Activated naive CD4-positive, alpha-beta T cell treated with anti-CD3 and anti-CD28 coated beads, Interleukin-2, amount 50 U/mL, for 72 hours (primary cell): Measurements from ENCODE around the gene LRPPRC. TPM values are rescaled to one million over a fixed set of nuclear protein-coding genes. Genes with fewer than 3 reads are reported as not detected.

Experiments used
- ATAC-seq, 2 donors: fragments of 150-1000 bp; cut with Tn5 transposase; 2 replicates each; pipeline ENCODE4 v1.10.0; 2021; ENCODE audit warnings: mild to moderate bottlenecking in 2 of 2, moderate library complexity in 2 of 2
- DNase-seq, 2 donors: peaks; one replicate each; pipeline ENCODE4 v3.0.0; 2021 to 2022; ENCODE audit warnings: low spot score in 2 of 2
- H3K27ac Mint-ChIP-seq, 2 donors: one replicate each; pipeline ENCODE4 v1.8.0; 2022; ENCODE audit warnings: mild to moderate bottlenecking in 2 of 2, mixed read lengths in 2 of 2
- H3K36me3 Mint-ChIP-seq, 2 donors: one replicate each; pipeline ENCODE4 v1.8.0; 2022; ENCODE audit warnings: mixed read lengths in 2 of 2
- H3K9me3 Mint-ChIP-seq, 2 donors: one replicate each; pipeline ENCODE4 v1.8.0; 2022; ENCODE audit warnings: mixed read lengths in 2 of 2
- total RNA-seq, 2 donors: library from RNA; stranded (reverse); gene quantifications; one replicate each; pipeline ENCODE4 v1.2.3, GENCODE V29; 2022

The LRPPRC gene
- total RNA-seq, 2 donors from 2014 or later: 180 to 188 TPM

DNA sequence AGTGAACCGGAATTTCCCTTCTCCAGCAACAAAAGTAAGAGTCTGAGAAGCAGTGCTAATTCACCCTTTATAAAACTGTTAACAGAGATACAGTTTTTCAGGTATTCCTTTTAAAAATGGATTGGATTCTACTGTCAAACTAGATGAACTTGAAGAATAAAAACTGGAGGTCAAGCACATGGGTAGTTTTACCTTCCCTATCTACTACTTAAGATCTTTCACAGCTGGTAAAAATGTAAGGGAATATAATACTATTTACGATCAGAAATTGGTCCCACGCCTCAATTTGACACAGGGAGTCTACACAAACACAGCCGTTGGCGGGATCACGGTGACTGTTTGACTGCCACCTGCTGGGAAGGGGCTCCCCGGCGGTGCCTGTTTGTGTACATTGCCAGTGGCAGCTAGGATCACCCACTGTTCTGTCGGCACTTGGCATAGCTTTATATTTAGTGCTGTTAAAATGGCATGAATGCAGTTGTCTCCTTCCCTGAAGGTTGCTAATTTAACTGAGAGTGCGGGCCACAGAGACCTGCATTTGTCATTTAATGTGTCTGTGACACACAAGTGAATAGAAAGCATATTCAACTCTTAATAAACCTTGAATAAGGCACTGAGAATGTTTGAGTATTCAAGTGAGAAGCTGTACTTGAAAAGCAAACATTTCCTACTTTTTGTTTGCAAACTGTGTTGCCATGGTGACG is 97.5 kb downstream of the LRPPRC start:
- DNase-seq: no peak
- no peak for ATAC-seq
- H3K36me3 Mint-ChIP-seq: peaks cover 11 to 33% of the 10 kb centered on the region in 2 donors
- H3K27ac Mint-ChIP-seq: peak overlapping the region in 1 of 2 donors; percentile 27
- no peaks in the 10 kb centered on the region for H3K9me3 Mint-ChIP-seq

DNA sequence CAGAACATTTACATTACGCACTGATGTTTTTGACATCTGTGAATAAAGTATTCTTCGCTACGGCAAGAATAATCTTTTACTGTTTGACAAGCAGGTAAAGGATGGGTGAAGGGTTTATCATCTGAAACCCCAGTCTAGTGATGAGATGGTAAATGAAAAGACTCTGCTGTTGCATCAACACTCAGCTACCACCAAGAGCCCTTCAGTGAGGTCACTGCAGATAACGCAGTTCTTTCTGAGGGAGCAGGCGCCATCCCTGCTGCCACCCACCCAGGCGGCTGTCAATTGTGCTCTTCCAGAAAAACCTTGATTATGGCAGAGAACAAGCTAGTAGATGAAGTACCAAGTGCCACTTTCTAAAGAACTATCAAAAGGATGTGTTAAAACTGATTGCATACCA is 98.3 kb downstream of the LRPPRC start:
- no peak for ATAC-seq
- DNase-seq: no peak
- H3K27ac Mint-ChIP-seq: no peak overlapping the region
- no peaks in the 10 kb centered on the region for H3K9me3 Mint-ChIP-seq
- peaks cover 12 to 39% of the 10 kb centered on the region in 2 donors for H3K36me3 Mint-ChIP-seq

GRCh38 chr2:43896906-43897305 is 98.9 kb downstream of the LRPPRC start:
- ATAC-seq (no peak), DNase-seq (no peak)
- Mint-ChIP-seq H3K36me3 (peaks cover 17 to 42% of the 10 kb centered on the region in 2 donors), H3K9me3 (no peaks in the 10 kb centered on the region), H3K27ac (no peak overlapping the region)

DNA sequence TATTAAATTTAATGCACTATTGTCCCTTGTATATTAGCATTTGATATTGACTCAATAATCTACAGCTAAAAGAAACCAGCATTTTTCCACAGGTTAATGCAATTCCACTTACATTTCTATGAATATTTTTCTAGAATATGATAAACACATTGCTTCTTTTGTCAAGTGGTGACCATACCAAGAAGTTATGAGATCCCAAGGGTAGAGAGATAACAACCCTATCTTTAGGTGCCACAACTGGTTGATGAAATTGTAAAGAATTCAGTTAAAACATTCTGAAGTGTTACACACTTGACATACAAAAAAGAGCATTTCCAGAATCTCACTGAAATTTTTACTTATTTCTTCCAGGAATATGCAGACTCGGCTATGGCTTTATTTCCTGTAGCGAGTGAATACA is 101.0 kb downstream of the LRPPRC start:
- no peaks in the 10 kb centered on the region for H3K9me3 Mint-ChIP-seq
- peaks cover 28 to 43% of the 10 kb centered on the region in 2 donors for H3K36me3 Mint-ChIP-seq
- DNase-seq: no peak
- no peak for ATAC-seq
- H3K27ac Mint-ChIP-seq: no peak overlapping the region

GRCh38 chr2:43890855-43891254 is 104.9 kb downstream of the LRPPRC start:
- peaks cover 34 to 50% of the 10 kb centered on the region in 2 donors for H3K36me3 Mint-ChIP-seq
- H3K9me3 Mint-ChIP-seq: no peaks in the 10 kb centered on the region
- DNase-seq (no peak), ATAC-seq (no peak)
- H3K27ac Mint-ChIP-seq: no peak overlapping the region

DNA sequence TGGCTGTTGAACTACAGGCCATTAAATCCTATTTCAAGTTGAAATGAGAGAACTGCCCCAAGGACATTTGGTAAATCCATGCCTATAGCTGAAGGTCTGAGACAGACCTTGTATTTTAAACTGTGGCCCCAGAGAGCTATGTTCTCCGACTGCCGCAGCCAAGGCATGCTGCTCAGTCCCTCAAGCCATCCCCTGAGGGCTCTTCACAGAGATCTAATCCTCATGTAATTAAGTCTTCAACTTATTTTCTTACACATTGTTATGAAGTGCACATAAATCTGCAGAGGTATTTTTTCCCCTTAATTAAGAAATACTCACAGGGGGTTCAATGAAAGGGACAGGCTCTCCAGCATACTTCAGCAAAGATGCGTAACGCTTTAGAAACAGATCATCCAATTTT is 106.4 kb downstream of the LRPPRC start:
- no peak for ATAC-seq
- H3K36me3 Mint-ChIP-seq: peaks cover 34 to 44% of the 10 kb centered on the region in 2 donors
- H3K9me3 Mint-ChIP-seq: no peaks in the 10 kb centered on the region
- H3K27ac Mint-ChIP-seq: no peak overlapping the region
- DNase-seq: no peak

DNA sequence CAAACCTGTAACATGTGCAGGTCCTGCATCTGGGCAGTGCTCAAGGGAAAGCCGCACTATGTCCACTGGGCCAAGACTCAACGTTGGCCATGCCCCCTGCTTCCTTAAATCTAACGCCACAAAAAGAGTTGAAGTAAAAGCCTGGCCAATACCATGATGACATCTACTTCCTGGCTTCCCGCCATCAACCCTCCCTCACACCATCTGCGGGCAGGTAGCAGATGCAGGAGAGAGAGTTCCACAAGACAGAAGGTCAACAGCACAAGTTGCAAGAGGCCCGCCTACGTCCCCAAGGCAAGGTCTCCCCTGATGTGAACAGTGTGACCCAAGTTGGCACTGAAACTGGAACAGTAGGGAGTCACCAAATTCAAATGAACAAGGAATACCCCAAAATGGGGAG is 108.6 kb downstream of the LRPPRC start:
- DNase-seq (no peak), ATAC-seq (no peak)
- H3K9me3 Mint-ChIP-seq: no peaks in the 10 kb centered on the region
- H3K27ac Mint-ChIP-seq: peak overlapping the region; percentile 36 to 74
- peaks cover 26 to 30% of the 10 kb centered on the region in 2 donors for H3K36me3 Mint-ChIP-seq

GRCh38 chr2:43885132-43885632 is 110.6 kb downstream of the LRPPRC start:
- DNase-seq (no peak), ATAC-seq (no peak)
- H3K36me3 Mint-ChIP-seq: peaks cover 13 to 30% of the 10 kb centered on the region in 2 donors
- H3K9me3 Mint-ChIP-seq: no peaks in the 10 kb centered on the region
- H3K27ac Mint-ChIP-seq: peak overlapping the region in 1 of 2 donors; percentile 45

- Mint-ChIP-seq H3K27ac (no peak overlapping the region), H3K9me3 (no peaks in the 10 kb centered on the region), H3K36me3 (peaks cover 13 to 29% of the 10 kb centered on the region in 2 donors)
- ATAC-seq: no peak
- DNase-seq: no peak
These were observed 111.1 kb downstream of the LRPPRC start for GRCh38 chr2:43884689-43885088.

DNA sequence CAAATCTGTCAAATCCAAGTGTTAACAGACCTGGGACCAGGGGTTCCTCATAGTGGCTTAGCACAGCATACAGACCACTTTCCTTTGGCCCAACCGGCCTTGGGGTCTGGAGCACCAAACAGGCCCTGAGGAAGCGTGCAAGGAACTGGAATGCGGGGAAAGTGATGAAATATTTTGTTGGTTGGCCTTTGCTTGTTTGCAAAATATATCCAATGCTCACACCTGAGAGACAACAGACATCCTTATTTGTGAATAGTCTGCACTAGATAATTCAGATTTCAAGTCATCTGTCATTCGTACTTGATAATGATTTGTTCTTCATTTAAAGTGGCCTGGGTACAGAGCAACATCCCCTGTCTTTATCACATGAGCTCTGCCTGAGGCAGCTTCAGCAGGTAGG is 113.5 kb downstream of the LRPPRC start:
- DNase-seq (no peak), ATAC-seq (no peak)
- peaks cover 2 to 8% of the 10 kb centered on the region in 2 donors for H3K36me3 Mint-ChIP-seq
- H3K27ac Mint-ChIP-seq: no peak overlapping the region
- no peaks in the 10 kb centered on the region for H3K9me3 Mint-ChIP-seq

DNA sequence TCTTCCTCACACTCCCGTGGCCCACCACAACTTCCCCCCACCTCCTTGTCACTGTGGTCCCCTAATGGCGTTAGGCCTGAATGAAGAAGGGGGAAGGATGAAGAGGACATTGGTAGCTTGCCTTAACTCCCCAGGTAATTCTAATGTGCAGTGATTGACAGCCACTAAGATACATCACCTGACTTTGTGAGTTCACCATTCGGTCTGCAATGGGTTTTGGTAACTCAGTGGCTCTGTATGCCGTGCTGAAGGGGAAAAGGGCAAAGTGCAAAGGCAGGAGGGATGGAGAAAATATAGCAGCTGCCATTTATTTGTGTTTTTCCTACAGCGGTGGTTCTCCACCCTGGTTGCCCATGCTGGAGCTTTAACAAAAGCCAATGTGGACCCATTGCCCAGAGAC is 114.8 kb downstream of the LRPPRC start:
- no peaks in the 10 kb centered on the region for H3K9me3 Mint-ChIP-seq
- no peak overlapping the region for H3K27ac Mint-ChIP-seq
- H3K36me3 Mint-ChIP-seq: no peaks in the 10 kb centered on the region
- DNase-seq: no peak
- ATAC-seq: no peak

DNA sequence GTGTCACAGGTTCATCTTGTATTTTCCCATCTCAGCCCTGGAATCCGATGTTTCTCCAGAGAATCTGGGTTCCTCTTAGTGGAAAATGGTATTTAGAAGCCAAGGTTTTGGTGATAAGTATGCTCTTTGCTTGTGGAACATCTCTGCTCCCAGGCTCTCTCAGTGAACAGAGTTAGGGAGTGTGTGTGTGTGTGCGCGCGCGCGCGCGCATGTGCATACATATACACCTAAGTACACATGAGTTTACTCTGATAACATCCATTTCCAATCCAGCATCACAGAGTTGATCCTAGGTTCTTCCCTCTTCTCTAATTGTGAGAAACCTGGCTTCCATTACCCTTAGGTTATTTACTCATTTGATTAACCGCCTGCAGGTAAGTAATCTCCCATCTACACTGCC is 115.3 kb downstream of the LRPPRC start:
- H3K27ac Mint-ChIP-seq: no peak overlapping the region

GRCh38 chr2:43879261-43879660 is 116.5 kb downstream of the LRPPRC start:
- no peaks in the 10 kb centered on the region for H3K9me3 Mint-ChIP-seq
- H3K27ac Mint-ChIP-seq: no peak overlapping the region
- no peak for ATAC-seq

More for the DNA sequence above, 115.3 kb downstream of the LRPPRC start:
- DNase-seq (no peak), ATAC-seq (no peak)
- Mint-ChIP-seq H3K9me3 (no peaks in the 10 kb centered on the region), H3K36me3 (no peaks in the 10 kb centered on the region)

DNA sequence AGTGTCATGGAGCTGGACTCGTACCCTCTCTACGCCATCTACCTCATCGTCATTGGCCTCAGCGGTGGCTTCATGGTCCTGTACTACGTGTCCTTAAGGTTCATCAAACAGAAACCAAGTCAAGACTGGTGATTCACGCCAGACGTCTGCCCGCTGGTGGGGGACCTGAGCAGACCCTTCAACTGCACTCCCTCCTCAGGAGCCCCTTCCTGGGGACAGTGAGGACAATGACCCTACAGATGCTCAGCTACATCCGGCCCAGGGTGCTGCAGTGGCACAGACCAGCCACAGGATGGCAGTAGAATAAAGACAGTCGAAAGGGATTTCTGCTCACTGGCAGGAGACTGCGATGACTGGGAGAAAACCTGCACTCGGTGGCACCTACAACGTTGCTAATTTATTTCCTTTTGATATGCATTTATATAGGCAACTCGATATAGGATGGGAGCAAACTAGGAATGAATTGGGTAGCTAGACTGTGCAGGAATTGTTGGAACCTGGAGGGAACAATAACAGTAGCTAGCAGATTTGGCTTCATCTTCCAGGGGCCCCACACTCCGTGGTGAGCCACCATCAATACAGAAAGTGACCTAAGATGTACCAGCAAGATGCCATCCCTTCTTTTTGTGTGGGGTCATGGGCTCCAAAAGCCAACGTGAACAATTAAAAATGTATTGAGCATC is 117.9 kb downstream of the LRPPRC start:
- Mint-ChIP-seq H3K27ac (peak overlapping the region in 1 of 2 donors; percentile 24), H3K36me3 (no peaks in the 10 kb centered on the region), H3K9me3 (no peaks in the 10 kb centered on the region)
- DNase-seq (peak in 1 of 2 donors; percentile 80), ATAC-seq (peak; percentile 76 to 89)

More at GRCh38 chr2:43879261-43879660, 116.5 kb downstream of the LRPPRC start:
- H3K36me3 Mint-ChIP-seq: no peaks in the 10 kb centered on the region
- DNase-seq: no peak

DNA sequence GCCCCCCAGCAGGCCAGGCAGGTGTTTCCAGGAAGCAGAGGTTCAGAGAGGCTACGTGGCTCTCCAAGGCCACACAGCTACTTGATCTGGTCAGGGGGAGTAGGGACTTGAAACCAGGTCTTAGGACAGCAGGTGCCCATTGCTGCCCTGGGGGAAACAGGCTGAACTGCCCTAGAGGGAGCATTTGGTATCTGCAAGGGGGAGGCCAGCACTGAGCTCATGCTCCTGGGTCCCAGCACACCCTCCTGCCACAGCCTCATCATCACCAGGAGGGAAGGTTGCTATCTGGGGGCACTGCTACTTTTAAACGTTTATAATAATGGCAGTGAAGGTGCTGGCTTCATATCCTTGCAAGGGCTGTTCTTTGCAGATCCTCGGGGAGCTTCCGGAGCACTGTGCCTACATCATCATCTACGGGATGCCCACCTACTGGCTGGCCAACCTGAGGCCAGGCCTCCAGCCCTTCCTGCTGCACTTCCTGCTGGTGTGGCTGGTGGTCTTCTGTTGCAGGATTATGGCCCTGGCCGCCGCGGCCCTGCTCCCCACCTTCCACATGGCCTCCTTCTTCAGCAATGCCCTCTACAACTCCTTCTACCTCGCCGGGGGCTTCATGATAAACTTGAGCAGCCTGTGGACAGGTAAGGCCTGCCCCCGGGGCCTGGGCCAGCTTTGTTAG is 120.9 kb downstream of the LRPPRC start:
- DNase-seq (no peak), ATAC-seq (no peak)
- Mint-ChIP-seq H3K9me3 (no peaks in the 10 kb centered on the region), H3K36me3 (no peaks in the 10 kb centered on the region), H3K27ac (no peak overlapping the region)

DNA sequence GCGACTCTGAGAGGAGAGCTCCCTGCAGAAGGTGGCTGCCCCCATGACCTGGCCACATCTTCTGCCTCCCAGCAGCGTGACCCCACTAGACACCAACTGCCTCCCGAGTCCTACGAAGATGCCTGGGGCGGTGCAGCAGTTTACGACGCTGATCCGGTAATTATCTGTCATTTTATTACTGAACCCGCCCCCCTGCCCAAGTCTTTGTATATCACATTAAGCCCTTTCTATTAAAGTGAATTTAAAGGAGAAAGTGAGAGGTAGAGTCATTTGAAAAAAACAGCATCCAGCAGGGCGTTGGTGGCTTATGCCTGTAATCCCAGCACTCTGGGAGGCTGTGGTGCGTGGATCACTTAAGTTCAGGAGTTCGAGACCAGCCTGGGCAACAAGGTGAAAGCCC is 123.6 kb downstream of the LRPPRC start:
- Mint-ChIP-seq H3K9me3 (no peaks in the 10 kb centered on the region), H3K36me3 (no peaks in the 10 kb centered on the region), H3K27ac (no peak overlapping the region)
- ATAC-seq (no peak), DNase-seq (no peak)

- Mint-ChIP-seq H3K36me3 (no peaks in the 10 kb centered on the region), H3K27ac (no peak overlapping the region), H3K9me3 (no peaks in the 10 kb centered on the region)
- ATAC-seq (no peak), DNase-seq (no peak)
These were observed 140.5 kb downstream of the LRPPRC start for GRCh38 chr2:43855292-43855691.
